B cell (primary cell): Measurements from ENCODE around the gene SNAPC4.

Source experiments
- CTCF ChIP-seq: fragments of 200-600 bp; IDR thresholded peaks from one replicate; pipeline ENCODE4 v1.8.0; 2022; ENCODE audit warnings: antibody characterized with exemption, mild to moderate bottlenecking
- EZH2 ChIP-seq: IDR thresholded peaks from 2 replicates; pipeline ENCODE4 v1.6.1; 2012; ENCODE audit warnings: borderline replicate concordance, low read depth, mild to moderate bottlenecking, moderate library complexity, low read length; ENCODE audit not compliant: insufficient read depth, poor library complexity, severe bottlenecking

GRCh38 chr9:136370037-136370436, 29.9 kb downstream of the SNAPC4 start:
- TF ChIP-seq CTCF (no peak), EZH2 (no peak)
